IMR-90 (cell line): ENCODE measurements around the gene ABTB1.

Experiments
- FOS ChIP-seq: fragments of 150-350 bp; IDR thresholded peaks from 2 replicates; pipeline ENCODE4 v1.6.1; 2016; ENCODE audit warnings: low read depth, low read length
- POLR2A ChIP-seq: IDR thresholded peaks from 2 replicates; pipeline ENCODE4 v1.6.1; 2012; ENCODE audit warnings: mild to moderate bottlenecking, low read depth, low read length
- TF ChIP-seq, protein P1 (sequence below): conservative IDR thresholded peaks from 2 replicates; pipeline ENCODE4 v1.5.1; 2012; ENCODE audit warnings: mild to moderate bottlenecking, low read depth, low read length, improper control_type of control experiment
- TF ChIP-seq, protein P2 (sequence below): fragments of 150-350 bp; IDR thresholded peaks from 2 replicates; pipeline ENCODE4 v1.6.1; 2017; ENCODE audit warnings: mild to moderate bottlenecking, antibody characterized with exemption, low read length, low read depth
- TF ChIP-seq, protein P3 (sequence below): fragments of 150-350 bp; IDR thresholded peaks from 2 replicates; pipeline ENCODE4 v1.6.1; 2016; ENCODE audit warnings: low read depth, mild to moderate bottlenecking, low read length, moderate library complexity, borderline replicate concordance

DNA sequence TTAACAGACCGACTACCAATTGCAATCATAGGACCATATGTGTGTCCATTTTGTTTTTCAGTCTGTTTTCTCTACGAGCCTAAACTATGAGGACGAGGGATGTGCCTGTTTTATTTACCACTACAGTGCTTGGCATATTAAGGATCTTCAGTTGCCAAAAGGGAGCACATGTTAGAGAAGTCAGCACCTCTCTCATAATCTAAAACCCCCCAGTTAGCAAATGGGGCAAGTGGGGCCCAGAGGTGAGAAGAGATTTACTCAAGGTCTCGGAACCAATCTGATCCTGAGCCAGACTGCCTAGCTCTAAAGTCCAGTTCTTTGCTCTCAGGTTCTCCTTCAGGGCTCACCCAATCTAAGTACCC lies 44.3 kb upstream of the ABTB1 start:
- no peak for TF ChIP-seq POLR2A
- TF ChIP-seq, protein P1, sequence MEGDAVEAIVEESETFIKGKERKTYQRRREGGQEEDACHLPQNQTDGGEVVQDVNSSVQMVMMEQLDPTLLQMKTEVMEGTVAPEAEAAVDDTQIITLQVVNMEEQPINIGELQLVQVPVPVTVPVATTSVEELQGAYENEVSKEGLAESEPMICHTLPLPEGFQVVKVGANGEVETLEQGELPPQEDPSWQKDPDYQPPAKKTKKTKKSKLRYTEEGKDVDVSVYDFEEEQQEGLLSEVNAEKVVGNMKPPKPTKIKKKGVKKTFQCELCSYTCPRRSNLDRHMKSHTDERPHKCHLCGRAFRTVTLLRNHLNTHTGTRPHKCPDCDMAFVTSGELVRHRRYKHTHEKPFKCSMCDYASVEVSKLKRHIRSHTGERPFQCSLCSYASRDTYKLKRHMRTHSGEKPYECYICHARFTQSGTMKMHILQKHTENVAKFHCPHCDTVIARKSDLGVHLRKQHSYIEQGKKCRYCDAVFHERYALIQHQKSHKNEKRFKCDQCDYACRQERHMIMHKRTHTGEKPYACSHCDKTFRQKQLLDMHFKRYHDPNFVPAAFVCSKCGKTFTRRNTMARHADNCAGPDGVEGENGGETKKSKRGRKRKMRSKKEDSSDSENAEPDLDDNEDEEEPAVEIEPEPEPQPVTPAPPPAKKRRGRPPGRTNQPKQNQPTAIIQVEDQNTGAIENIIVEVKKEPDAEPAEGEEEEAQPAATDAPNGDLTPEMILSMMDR: no peak
- TF ChIP-seq, protein P2, sequence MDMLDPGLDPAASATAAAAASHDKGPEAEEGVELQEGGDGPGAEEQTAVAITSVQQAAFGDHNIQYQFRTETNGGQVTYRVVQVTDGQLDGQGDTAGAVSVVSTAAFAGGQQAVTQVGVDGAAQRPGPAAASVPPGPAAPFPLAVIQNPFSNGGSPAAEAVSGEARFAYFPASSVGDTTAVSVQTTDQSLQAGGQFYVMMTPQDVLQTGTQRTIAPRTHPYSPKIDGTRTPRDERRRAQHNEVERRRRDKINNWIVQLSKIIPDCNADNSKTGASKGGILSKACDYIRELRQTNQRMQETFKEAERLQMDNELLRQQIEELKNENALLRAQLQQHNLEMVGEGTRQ: no peak
- TF ChIP-seq, protein P3, sequence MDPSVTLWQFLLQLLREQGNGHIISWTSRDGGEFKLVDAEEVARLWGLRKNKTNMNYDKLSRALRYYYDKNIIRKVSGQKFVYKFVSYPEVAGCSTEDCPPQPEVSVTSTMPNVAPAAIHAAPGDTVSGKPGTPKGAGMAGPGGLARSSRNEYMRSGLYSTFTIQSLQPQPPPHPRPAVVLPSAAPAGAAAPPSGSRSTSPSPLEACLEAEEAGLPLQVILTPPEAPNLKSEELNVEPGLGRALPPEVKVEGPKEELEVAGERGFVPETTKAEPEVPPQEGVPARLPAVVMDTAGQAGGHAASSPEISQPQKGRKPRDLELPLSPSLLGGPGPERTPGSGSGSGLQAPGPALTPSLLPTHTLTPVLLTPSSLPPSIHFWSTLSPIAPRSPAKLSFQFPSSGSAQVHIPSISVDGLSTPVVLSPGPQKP: no peak
- no peak for TF ChIP-seq FOS
